MM.1S (cell line): ENCODE data around the gene CTXN1.

ENCODE experiments used
- DNase-seq: peaks from one replicate; pipeline ENCODE4 v3.0.0-alpha.2; 2015
- H2AFZ ChIP-seq: fragments of 300-600 bp; sonication (generic); 2 replicates; pipeline ENCODE4 v1.6.0; 2016; ENCODE audit warnings: antibody characterized with exemption, low read length
- H3F3A ChIP-seq: fragments of 300-600 bp; sonication (generic); 2 replicates; pipeline ENCODE4 v1.6.1; 2016; ENCODE audit warnings: mild to moderate bottlenecking, antibody characterized with exemption, low read length, moderate library complexity, mixed read lengths; ENCODE audit not compliant: insufficient read depth
- H3K27ac ChIP-seq: fragments of 300-600 bp; sonication (generic); 2 replicates; pipeline ENCODE4 v1.5.1; 2016; ENCODE audit warnings: mild to moderate bottlenecking, low read length
- H3K27me3 ChIP-seq: fragments of 300-600 bp; sonication (generic); replicated peaks from 2 replicates; pipeline ENCODE4 v1.6.0; 2016; ENCODE audit warnings: low read length; ENCODE audit not compliant: insufficient read depth
- H3K36me3 ChIP-seq: fragments of 300-600 bp; sonication (generic); replicated peaks from 2 replicates; pipeline ENCODE4 v1.6.1; 2016; ENCODE audit warnings: mild to moderate bottlenecking, low read length, mixed read lengths; ENCODE audit not compliant: insufficient read depth
- H3K4me1 ChIP-seq: fragments of 300-600 bp; sonication (generic); 2 replicates; pipeline ENCODE4 v1.6.1; 2016; ENCODE audit warnings: low read length, mixed read lengths
- H3K4me2 ChIP-seq: fragments of 300-600 bp; sonication (generic); 2 replicates; pipeline ENCODE4 v1.6.0; 2016; ENCODE audit warnings: low read depth, low read length
- H3K4me3 ChIP-seq: fragments of 300-600 bp; sonication (generic); 2 replicates; pipeline ENCODE4 v1.5.1; 2016; ENCODE audit warnings: low read length, mixed read lengths
- H3K79me2 ChIP-seq: fragments of 300-600 bp; sonication (generic); 2 replicates; pipeline ENCODE4 v1.6.1; 2016; ENCODE audit warnings: mixed run types, low read length, mixed read lengths
- H3K9ac ChIP-seq: fragments of 300-600 bp; sonication (generic); 2 replicates; pipeline ENCODE4 v1.6.1; 2016; ENCODE audit warnings: low read length, mixed read lengths
- H3K9me2 ChIP-seq: fragments of 300-600 bp; sonication (generic); replicated peaks from 2 replicates; pipeline ENCODE4 v1.6.1; 2016; ENCODE audit warnings: mild to moderate bottlenecking, low read length, mixed read lengths; ENCODE audit not compliant: insufficient read depth
- H3K9me3 ChIP-seq: fragments of 300-600 bp; sonication (generic); replicated peaks from 2 replicates; pipeline ENCODE4 v1.6.1; 2016; ENCODE audit warnings: mild to moderate bottlenecking, low read length, mixed read lengths; ENCODE audit not compliant: insufficient read depth
- H4K20me1 ChIP-seq: fragments of 300-600 bp; sonication (generic); 2 replicates; pipeline ENCODE4 v1.6.1; 2016; ENCODE audit warnings: mild to moderate bottlenecking, low read length, moderate library complexity, mixed read lengths; ENCODE audit not compliant: insufficient read depth
- EZH2 ChIP-seq: fragments of 300-600 bp; sonication (generic); optimal IDR thresholded peaks from 2 replicates; pipeline ENCODE3; 2017; ENCODE audit warnings: low read depth, mild to moderate bottlenecking, antibody characterized with exemption, low read length, mixed read lengths
- EZH2phosphoT487 ChIP-seq: fragments of 300-600 bp; sonication (generic); IDR thresholded peaks from 2 replicates; pipeline ENCODE4 v1.6.1; 2018; ENCODE audit warnings: antibody characterized with exemption, low read length
- TF ChIP-seq, protein P1 (sequence below): fragments of 300-600 bp; sonication (generic); IDR thresholded peaks from 2 replicates; pipeline ENCODE4 v1.5.1; 2016; ENCODE audit warnings: antibody characterized with exemption, low read length, mixed read lengths

The CTXN1 gene

DNA sequence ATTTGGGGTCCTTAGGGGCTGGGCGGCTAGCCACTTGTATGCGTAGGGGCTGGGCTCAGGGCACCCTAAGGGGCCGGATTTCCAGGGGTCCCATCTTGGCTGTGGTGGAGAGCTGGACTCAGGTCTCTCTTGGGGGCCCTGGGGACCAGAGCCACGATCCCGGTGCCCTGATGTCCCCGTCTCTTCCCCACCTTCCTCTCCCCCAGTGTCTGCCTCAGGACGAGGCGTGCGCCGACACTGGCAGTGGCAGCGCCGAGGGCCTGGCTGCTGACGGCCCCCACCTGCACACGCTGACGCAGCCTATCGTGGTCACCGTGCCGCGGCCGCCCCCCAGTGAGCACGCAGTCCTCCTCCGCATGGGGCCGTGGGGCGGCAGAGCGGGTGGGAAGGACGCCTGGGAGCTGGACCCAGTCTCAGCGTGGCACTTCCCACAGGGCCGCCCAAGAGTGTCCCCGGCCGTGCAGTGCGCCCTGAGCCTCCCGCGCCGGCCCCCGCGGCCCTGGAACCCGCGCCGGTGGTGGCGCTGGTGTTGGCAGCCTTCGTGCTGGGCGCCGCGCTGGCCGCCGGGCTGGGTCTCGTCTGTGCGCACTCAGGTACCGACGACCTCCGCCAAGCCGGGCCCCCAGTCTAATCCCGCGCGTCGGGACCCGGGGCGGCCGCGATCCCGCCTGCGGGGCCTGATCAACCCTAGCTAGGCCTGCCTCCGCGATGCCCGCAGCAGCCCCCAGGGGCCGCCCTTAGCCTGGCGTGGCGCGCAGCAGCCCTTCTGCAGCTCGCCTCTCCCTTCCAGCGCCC, 8.5 kb downstream of the CTXN1 start:
- Histone ChIP-seq H3K9me3 (no peaks in the 10 kb centered on the region), H3K36me3 (no peaks in the 10 kb centered on the region), H3K9me2 (no peaks in the 10 kb centered on the region), H3F3A (peaks cover 18% of the 10 kb centered on the region), H3K27ac (no peak overlapping the region), H3K4me3 (peak overlapping the region; percentile 58), H3K79me2 (no peaks in the 10 kb centered on the region), H3K27me3 (peaks cover 30% of the 10 kb centered on the region), H2AFZ (peak overlapping the region; percentile 65), H3K9ac (peak overlapping the region; percentile 44; the same call in 1 of the 2 replicates), H4K20me1 (0 out of 2 replicates have a peak, but pooled peaks cover 7% of the 10 kb centered on the region), H3K4me2 (peak overlapping the region; percentile 96), H3K4me1 (peaks cover 10% of the 10 kb centered on the region; the same call in 1 of the 2 replicates)
- TF ChIP-seq, protein P1, sequence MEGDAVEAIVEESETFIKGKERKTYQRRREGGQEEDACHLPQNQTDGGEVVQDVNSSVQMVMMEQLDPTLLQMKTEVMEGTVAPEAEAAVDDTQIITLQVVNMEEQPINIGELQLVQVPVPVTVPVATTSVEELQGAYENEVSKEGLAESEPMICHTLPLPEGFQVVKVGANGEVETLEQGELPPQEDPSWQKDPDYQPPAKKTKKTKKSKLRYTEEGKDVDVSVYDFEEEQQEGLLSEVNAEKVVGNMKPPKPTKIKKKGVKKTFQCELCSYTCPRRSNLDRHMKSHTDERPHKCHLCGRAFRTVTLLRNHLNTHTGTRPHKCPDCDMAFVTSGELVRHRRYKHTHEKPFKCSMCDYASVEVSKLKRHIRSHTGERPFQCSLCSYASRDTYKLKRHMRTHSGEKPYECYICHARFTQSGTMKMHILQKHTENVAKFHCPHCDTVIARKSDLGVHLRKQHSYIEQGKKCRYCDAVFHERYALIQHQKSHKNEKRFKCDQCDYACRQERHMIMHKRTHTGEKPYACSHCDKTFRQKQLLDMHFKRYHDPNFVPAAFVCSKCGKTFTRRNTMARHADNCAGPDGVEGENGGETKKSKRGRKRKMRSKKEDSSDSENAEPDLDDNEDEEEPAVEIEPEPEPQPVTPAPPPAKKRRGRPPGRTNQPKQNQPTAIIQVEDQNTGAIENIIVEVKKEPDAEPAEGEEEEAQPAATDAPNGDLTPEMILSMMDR: peak; percentile 74
- no peak for TF ChIP-seq EZH2
- DNase-seq: peak; percentile 69

DNA sequence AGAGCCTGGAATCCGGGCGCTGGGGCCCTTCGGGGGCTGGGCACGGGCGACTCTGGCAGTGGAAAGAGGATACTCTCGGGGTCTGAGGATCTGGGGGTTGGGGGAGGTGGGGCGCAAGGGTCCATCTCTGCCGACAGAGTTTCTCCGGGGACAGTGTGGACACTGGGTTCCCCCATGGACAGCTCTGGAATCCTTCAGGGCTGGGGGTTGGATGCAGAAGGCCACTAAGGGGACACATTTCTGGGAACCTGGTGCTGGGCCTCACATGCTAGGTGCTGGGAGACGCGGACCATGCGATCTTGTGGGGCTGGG, 9.0 kb downstream of the CTXN1 start:
- 0 out of 2 replicates have a peak, but pooled peaks cover 7% of the 10 kb centered on the region for H4K20me1 ChIP-seq
- H3K4me2 ChIP-seq: peak overlapping the region; percentile 96
- H3K27me3 ChIP-seq: peaks cover 30% of the 10 kb centered on the region
- H3F3A ChIP-seq: peaks cover 18% of the 10 kb centered on the region
- no peaks in the 10 kb centered on the region for H3K9me2 ChIP-seq
- H3K27ac ChIP-seq: no peak overlapping the region
- DNase-seq: no peak
- TF ChIP-seq EZH2 (no peak), EZH2phosphoT487 (no peak)
- TF ChIP-seq, protein P1: no peak
- peak overlapping the region; percentile 44; the same call in 1 of the 2 replicates for H3K9ac ChIP-seq
- H2AFZ ChIP-seq: peak overlapping the region; percentile 65
- H3K79me2 ChIP-seq: no peaks in the 10 kb centered on the region
- H3K4me3 ChIP-seq: peak overlapping the region; percentile 58
- H3K9me3 ChIP-seq: no peaks in the 10 kb centered on the region
- no peaks in the 10 kb centered on the region for H3K36me3 ChIP-seq
- peaks cover 10% of the 10 kb centered on the region; the same call in 1 of the 2 replicates for H3K4me1 ChIP-seq

DNA sequence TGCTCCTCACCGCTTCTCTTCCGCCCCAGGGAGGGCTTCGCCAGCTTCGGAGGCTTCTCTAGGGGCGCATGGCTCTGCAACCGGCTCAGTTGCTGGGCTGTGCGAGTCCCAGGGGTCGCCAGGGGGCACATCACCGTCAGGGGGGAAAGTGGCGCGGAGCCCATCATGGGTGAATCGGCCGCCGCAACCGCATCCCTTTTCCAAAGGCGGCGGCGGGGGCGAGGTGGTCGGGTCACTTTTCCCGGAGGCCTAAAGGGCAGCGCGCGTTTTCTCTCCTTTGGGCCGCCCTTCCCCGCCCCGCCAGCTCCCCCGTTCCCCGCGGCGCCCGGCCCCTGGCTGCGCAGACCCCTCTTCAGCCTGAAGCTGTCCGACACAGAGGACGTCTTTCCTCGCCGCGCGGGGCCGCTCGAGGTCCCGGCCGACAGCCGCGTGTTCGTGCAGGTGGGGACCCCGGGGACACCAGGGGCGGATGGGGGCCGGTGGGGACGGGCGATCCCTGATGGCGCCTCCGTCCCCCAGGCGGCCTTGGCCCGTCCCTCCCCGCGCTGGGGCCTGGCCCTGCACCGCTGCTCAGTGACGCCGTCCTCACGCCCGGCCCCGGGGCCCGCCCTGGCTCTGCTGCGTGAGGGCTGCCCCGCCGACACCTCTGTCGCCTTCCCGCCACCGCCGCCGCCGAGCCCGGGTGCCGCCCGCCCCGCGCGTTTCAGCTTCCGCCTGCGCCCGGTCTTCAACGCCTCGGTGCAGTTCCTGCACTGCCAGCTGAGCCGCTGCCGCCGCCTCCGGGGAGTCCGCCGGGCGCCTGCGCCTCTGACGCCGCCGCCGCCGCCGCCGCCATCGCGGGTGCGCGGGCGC, 9.6 kb downstream of the CTXN1 start:
- Histone ChIP-seq H3K27ac (no peak overlapping the region), H4K20me1 (0 out of 2 replicates have a peak, but pooled peaks cover under 1% of the 10 kb centered on the region), H3K9me2 (no peaks in the 10 kb centered on the region), H3K27me3 (peaks cover 30% of the 10 kb centered on the region), H3K9me3 (no peaks in the 10 kb centered on the region), H3K4me2 (peak overlapping the region; percentile 96), H2AFZ (peak overlapping the region; percentile 65), H3K9ac (peak overlapping the region; percentile 39; the same call in 1 of the 2 replicates), H3K36me3 (no peaks in the 10 kb centered on the region), H3K4me1 (peaks cover 10% of the 10 kb centered on the region; the same call in 1 of the 2 replicates), H3F3A (peaks cover 18% of the 10 kb centered on the region), H3K79me2 (no peaks in the 10 kb centered on the region), H3K4me3 (peak overlapping the region; percentile 58)
- TF ChIP-seq EZH2phosphoT487: no peak
- TF ChIP-seq, protein P1: no peak
- no peak for TF ChIP-seq EZH2
- DNase-seq: peak; percentile 39
